Colonic mucosa (tissue), 4 donors: Measurements from ENCODE around the gene SLAMF6. TPM values are rescaled to one million over a fixed set of nuclear protein-coding genes. Genes with fewer than 3 reads are reported as not detected.

Experiments used
- DNase-seq: peaks from one replicate; pipeline ENCODE4 v3.0.0-alpha.2; 2020
- H3K27ac ChIP-seq: fragments of 200-600 bp; one replicate; pipeline ENCODE4 v1.8.0; 2021
- H3K27me3 ChIP-seq: fragments of 200-600 bp; one replicate; pipeline ENCODE4 v1.8.0; 2021
- H3K36me3 ChIP-seq: fragments of 200-600 bp; one replicate; pipeline ENCODE4 v1.8.0; 2021
- H3K4me1 ChIP-seq: fragments of 200-600 bp; one replicate; pipeline ENCODE4 v1.8.0; 2021; ENCODE audit warnings: mild to moderate bottlenecking
- H3K4me3 ChIP-seq: fragments of 200-600 bp; one replicate; pipeline ENCODE4 v1.8.0; 2021
- H3K9ac ChIP-seq, 2 donors: one replicate each; pipeline ENCODE4 v1.7.0; 2013; ENCODE audit warnings: control low read depth in 2 of 2, low read depth in 2 of 2, low read length in 2 of 2
- H3K9me3 ChIP-seq: fragments of 200-600 bp; one replicate; pipeline ENCODE4 v1.8.0; 2021
- intact Hi-C: fragments of 100-400 bp; cut with DNase I; formaldehyde crosslinking; loops from one replicate; pipeline ENCODE4 v1.14.1; 2022
- total RNA-seq, 2 donors: library from RNA; stranded (reverse); fragmentation: NEBNext Ultra II Directional in 1 of 2; extraction: Animal tissue kit (Norgen Biotek cat#: 25700) in 1 of 2; gene quantifications; one replicate each; pipeline ENCODE4 v1.2.1, GENCODE V29; 2021
- TF ChIP-seq, protein P1 (sequence below): fragments of 200-600 bp; IDR thresholded peaks from one replicate; pipeline ENCODE4 v1.8.0; 2022; ENCODE audit warnings: antibody characterized with exemption, mild to moderate bottlenecking
- donor health status: healthy.
- donor health status: DM: no; HTN: no; CAD: no.
- donor health status: DM: no; HTN: no; CAD: no.

The SLAMF6 gene
- total RNA-seq, 2 donors from 2014 or later: 1.1 to 1.4 TPM

- no peak overlapping the region for H3K4me3 ChIP-seq
- no peaks in the 10 kb centered on the region for H3K27me3 ChIP-seq
- H3K4me1 ChIP-seq: no peaks in the 10 kb centered on the region
- no peak overlapping the region for H3K27ac ChIP-seq
- H3K36me3 ChIP-seq: no peaks in the 10 kb centered on the region
- DNase-seq: no peak
- intact Hi-C loops: no loop called here
- no peaks in the 10 kb centered on the region for H3K9me3 ChIP-seq
- TF ChIP-seq, protein P1, sequence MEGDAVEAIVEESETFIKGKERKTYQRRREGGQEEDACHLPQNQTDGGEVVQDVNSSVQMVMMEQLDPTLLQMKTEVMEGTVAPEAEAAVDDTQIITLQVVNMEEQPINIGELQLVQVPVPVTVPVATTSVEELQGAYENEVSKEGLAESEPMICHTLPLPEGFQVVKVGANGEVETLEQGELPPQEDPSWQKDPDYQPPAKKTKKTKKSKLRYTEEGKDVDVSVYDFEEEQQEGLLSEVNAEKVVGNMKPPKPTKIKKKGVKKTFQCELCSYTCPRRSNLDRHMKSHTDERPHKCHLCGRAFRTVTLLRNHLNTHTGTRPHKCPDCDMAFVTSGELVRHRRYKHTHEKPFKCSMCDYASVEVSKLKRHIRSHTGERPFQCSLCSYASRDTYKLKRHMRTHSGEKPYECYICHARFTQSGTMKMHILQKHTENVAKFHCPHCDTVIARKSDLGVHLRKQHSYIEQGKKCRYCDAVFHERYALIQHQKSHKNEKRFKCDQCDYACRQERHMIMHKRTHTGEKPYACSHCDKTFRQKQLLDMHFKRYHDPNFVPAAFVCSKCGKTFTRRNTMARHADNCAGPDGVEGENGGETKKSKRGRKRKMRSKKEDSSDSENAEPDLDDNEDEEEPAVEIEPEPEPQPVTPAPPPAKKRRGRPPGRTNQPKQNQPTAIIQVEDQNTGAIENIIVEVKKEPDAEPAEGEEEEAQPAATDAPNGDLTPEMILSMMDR: no peak
- H3K9ac ChIP-seq: no peak overlapping the region
Measured at GRCh38 chr1:160474392-160475242, 48.4 kb downstream of the SLAMF6 start.

- TF ChIP-seq, protein P1: no peak
- Histone ChIP-seq H3K27ac (no peak overlapping the region), H3K27me3 (no peaks in the 10 kb centered on the region), H3K36me3 (no peaks in the 10 kb centered on the region), H3K4me3 (no peak overlapping the region), H3K9ac (no peak overlapping the region), H3K4me1 (no peaks in the 10 kb centered on the region), H3K9me3 (no peaks in the 10 kb centered on the region)
- no peak for DNase-seq
- intact Hi-C loops: no loop called here
Measured at GRCh38 chr1:160472112-160472511, 50.9 kb downstream of the SLAMF6 start.

DNA sequence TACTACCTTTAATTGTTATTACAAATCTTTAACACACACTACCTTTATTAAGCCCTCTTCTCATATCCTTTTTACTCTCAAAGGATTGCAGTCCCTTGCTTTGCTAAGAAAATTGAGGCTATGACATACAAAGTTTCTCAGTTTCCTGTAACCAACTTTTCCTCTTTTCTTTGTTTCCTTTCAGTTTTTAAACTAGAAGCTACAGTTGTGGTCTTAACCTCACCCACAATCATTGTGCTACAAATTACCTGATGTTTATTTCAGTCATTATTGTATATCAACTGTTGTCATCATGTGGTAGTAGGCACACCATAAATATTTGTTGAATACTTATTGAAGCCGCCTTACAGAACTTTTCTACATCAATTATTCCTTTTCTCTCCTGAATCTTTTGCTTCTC is 51.8 kb downstream of the SLAMF6 start:
- H3K4me3 ChIP-seq: no peak overlapping the region
- intact Hi-C loops: no loop called here
- no peak for DNase-seq
- no peaks in the 10 kb centered on the region for H3K36me3 ChIP-seq
- H3K27me3 ChIP-seq: no peaks in the 10 kb centered on the region
- no peaks in the 10 kb centered on the region for H3K9me3 ChIP-seq
- no peak overlapping the region for H3K9ac ChIP-seq
- H3K27ac ChIP-seq: no peak overlapping the region
- no peaks in the 10 kb centered on the region for H3K4me1 ChIP-seq
- TF ChIP-seq, protein P1: no peak

DNA sequence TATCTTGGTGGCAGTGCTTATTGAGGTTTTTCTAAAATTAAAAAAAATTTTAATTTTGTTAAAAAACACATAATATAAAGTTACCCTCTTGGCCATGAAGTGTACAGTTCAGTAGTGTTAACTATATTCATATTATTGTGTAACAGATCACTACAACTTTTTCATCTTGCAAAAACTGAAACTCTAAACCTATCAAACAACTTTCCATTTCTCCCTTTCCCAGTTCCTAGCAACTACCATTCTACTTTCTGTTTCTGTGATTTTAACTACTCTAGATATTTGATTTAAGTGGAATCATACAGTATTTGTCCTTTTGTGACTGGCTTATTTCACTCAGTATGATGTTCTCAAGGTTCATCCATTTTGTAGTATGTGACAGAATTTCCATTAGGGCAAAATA is 55.5 kb downstream of the SLAMF6 start:
- intact Hi-C loops: no loop called here
- H3K9me3 ChIP-seq: no peaks in the 10 kb centered on the region
- TF ChIP-seq, protein P1: no peak

DNA sequence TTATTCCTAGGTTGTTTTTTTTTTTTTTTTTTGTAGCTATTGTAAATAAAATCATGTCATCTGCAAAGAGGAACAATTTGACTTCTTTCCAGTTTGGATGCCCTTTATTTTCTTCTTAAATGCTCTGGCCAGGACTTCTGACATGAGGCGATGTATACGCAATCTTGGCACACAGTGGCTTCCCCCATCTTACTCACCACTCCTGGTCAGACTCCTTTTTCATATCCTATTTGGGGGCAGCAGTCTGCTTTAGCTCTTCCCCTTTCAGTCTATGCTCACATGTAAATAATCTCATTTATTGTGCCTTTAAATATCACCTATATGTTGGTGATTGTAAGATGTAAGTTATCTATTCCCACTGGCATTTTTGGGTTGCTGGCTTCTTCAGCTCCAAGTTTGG is 56.1 kb downstream of the SLAMF6 start:
- no peak overlapping the region for H3K4me3 ChIP-seq
- H3K27ac ChIP-seq: no peak overlapping the region
- intact Hi-C loops: no loop called here
- no peaks in the 10 kb centered on the region for H3K4me1 ChIP-seq
- H3K9ac ChIP-seq: no peak overlapping the region
- no peaks in the 10 kb centered on the region for H3K36me3 ChIP-seq
- TF ChIP-seq, protein P1: no peak
- H3K27me3 ChIP-seq: no peaks in the 10 kb centered on the region
- no peaks in the 10 kb centered on the region for H3K9me3 ChIP-seq
- no peak for DNase-seq

More for the DNA sequence above, 55.5 kb downstream of the SLAMF6 start:
- no peak for DNase-seq
- Histone ChIP-seq H3K36me3 (no peaks in the 10 kb centered on the region), H3K27ac (no peak overlapping the region), H3K27me3 (no peaks in the 10 kb centered on the region), H3K4me3 (no peak overlapping the region), H3K4me1 (no peaks in the 10 kb centered on the region), H3K9ac (no peak overlapping the region)
